ENCODE measurements around the gene PKDREJ. TPM values are rescaled to one million over a fixed set of nuclear protein-coding genes. Genes with fewer than 3 reads are reported as not detected.

Gene PKDREJ
- total RNA-seq, 4 donors from 2014 or later = 0.11 to 0.34 (median 0.34) TPM; not detected in 1

DNA sequence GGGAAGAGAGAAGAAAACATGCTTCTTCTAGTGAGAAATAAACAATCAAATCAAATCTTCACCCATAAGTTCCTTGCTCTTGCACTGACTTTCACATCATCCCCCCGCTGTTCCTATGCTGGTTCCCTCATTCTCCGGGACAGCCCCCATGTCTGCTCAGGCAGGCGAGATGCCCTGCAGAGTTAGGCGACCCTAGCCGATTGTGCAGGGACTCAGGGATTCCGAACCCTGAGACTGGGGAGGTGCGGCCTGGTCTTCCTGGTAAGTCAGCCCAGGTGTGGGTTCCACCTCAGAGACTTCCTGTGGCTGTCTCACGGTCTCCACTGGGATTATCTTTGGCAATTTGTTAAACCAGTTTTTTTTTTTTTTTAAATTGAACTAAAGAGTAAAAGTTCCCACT lies 11.2 kb upstream of the PKDREJ start:
- DNase-seq (ENCODE audit: low spot score in 2 of 2) = peak in 1 of 2 donors; percentile 45
- 94% methylated on average over 8 of the region's 8 CpGs for WGBS
- H3K27ac ChIP-seq = no peak overlapping the region
- TF ChIP-seq, protein P1, sequence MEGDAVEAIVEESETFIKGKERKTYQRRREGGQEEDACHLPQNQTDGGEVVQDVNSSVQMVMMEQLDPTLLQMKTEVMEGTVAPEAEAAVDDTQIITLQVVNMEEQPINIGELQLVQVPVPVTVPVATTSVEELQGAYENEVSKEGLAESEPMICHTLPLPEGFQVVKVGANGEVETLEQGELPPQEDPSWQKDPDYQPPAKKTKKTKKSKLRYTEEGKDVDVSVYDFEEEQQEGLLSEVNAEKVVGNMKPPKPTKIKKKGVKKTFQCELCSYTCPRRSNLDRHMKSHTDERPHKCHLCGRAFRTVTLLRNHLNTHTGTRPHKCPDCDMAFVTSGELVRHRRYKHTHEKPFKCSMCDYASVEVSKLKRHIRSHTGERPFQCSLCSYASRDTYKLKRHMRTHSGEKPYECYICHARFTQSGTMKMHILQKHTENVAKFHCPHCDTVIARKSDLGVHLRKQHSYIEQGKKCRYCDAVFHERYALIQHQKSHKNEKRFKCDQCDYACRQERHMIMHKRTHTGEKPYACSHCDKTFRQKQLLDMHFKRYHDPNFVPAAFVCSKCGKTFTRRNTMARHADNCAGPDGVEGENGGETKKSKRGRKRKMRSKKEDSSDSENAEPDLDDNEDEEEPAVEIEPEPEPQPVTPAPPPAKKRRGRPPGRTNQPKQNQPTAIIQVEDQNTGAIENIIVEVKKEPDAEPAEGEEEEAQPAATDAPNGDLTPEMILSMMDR (IDR thresholded peaks at IDR 0.05) = no peak
- no peak for TF ChIP-seq POLR2A (IDR thresholded peaks at IDR 0.05)
- no peaks in the 10 kb centered on the region for H3K27me3 ChIP-seq
- no peaks in the 10 kb centered on the region for H3K9me3 ChIP-seq
- H3K4me1 ChIP-seq = peaks cover 1% of the 10 kb centered on the region
- H3K4me3 ChIP-seq = no peak overlapping the region
- peaks cover 67% of the 10 kb centered on the region for H3K36me3 ChIP-seq

DNA sequence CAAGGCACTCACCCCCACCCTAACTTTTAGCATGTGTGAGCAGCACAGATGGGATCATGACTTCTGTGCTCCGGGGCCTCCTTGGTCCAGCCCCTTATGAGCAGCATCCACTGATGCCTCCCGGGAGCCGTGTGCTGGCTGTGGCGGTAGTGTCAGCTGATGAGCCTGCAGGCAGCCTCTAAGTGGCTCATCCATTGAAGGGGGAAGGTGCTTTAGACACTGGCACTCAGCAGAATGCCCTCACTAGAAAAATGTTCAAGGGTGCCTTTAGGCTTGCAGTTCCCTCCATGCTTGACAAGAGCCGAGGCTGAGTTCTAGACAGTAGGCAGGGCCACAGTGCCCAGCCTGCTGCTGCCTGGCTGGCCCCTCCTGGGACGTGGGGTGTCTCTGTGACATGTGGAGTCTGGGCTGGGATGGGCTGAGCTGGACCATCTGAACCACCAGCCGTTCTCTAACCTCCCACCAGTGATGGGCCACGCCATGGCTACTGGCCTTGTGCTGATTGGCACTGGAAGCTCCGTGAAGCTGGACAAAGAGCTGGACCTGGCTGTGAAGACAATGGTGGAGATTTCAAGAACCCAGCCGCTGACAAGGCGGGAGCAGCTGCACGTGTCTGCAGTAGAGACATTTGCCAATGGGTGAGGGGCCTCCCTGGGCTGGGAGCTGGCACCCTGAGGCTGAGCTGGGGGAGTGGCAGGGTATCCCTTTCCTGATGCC lies 10.4 kb upstream of the PKDREJ start:
- no peak overlapping the region for H3K27ac ChIP-seq
- no peaks in the 10 kb centered on the region for H3K27me3 ChIP-seq
- DNase-seq (ENCODE audit: low spot score in 2 of 2) = peak in 1 of 2 donors; percentile 50
- 90% methylated on average over 11 of the region's 12 CpGs for WGBS
- H3K4me3 ChIP-seq = no peak overlapping the region
- peaks cover 7% of the 10 kb centered on the region for H3K4me1 ChIP-seq
- peaks cover 59% of the 10 kb centered on the region for H3K36me3 ChIP-seq
- TF ChIP-seq POLR2A (IDR thresholded peaks at IDR 0.05) (no peak), EP300 (IDR thresholded peaks at IDR 0.05) (no peak), POLR2AphosphoS5 (IDR thresholded peaks at IDR 0.05) (no peak)
- TF ChIP-seq, protein P1 (IDR thresholded peaks at IDR 0.05) = no peak
- no peaks in the 10 kb centered on the region for H3K9me3 ChIP-seq

DNA sequence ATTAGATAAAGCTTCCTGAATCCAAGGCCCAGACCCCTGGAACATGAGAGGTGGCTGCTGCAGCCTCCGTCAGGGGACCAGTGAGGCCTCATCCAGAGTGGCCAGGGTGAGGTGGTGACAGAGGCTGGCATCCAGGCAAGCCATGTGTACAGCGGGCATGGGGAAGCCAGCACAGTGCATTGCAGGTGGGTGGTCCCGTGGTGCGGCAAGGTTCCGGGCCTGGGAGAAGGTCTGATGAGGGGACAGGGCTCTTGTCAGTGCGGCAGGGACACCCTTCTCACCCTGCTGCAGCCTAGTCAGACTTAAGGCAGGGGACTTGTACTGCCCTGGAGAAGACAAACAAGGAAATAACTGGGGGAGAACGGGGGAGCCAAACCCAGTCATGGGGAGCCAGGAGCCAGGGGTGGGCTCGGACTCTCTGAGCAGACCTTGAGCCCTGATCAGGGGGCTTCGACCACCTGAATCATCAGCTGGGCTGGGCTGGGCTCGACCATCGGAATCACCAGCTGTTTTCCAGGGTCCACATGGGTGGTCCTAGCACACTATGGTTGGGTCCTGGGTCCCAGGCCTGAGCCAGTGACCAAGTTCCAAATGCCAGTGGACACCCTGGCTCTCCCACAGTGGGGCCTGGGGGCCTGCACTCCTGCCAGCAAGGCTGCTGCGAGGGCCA lies 9.8 kb upstream of the PKDREJ start:
- DNase-seq (ENCODE audit: low spot score in 2 of 2) = peak in 1 of 2 donors; percentile 58
- 90% methylated on average over 12 of the region's 12 CpGs for WGBS
- no peak overlapping the region for H3K27ac ChIP-seq
- no peak overlapping the region for H3K4me3 ChIP-seq
- peaks cover 12% of the 10 kb centered on the region for H3K4me1 ChIP-seq
- H3K36me3 ChIP-seq = peaks cover 52% of the 10 kb centered on the region
- no peaks in the 10 kb centered on the region for H3K9me3 ChIP-seq
- TF ChIP-seq, protein P1 (IDR thresholded peaks at IDR 0.05) = no peak
- TF ChIP-seq POLR2A (IDR thresholded peaks at IDR 0.05) (no peak), EP300 (IDR thresholded peaks at IDR 0.05) (no peak), POLR2AphosphoS5 (IDR thresholded peaks at IDR 0.05) (no peak)
- H3K27me3 ChIP-seq = no peaks in the 10 kb centered on the region

DNA sequence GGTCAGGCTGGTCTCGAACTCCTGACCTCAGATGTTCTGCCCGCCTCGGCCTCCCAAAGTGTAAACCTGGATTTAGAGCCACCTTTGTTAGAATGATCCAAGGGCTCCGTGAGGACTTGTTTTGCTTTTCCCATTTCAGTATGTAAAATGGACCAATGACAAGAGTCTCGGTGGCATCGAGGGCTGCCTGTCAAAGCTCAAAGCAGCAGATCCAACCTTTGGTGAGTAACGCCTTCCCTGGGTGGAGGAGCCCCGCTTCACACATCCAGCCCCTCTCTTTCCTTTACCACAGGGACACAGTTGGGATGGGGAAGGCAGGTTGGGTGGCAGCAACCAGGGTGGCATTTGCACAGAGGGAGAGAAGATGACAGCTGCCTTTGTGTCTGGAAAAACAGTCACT lies 9.1 kb upstream of the PKDREJ start:
- no peak overlapping the region for H3K4me3 ChIP-seq
- peaks cover 45% of the 10 kb centered on the region for H3K36me3 ChIP-seq
- peak; percentile 34 to 47 for DNase-seq (ENCODE audit: low spot score in 2 of 2)
- H3K27me3 ChIP-seq = no peaks in the 10 kb centered on the region
- no peak for TF ChIP-seq EP300 (IDR thresholded peaks at IDR 0.05)
- TF ChIP-seq, protein P1 (IDR thresholded peaks at IDR 0.05) = no peak
- H3K4me1 ChIP-seq = peaks cover 15% of the 10 kb centered on the region
- H3K27ac ChIP-seq = no peak overlapping the region
- WGBS = 92% methylated on average over 8 of the region's 8 CpGs
- no peaks in the 10 kb centered on the region for H3K9me3 ChIP-seq

DNA sequence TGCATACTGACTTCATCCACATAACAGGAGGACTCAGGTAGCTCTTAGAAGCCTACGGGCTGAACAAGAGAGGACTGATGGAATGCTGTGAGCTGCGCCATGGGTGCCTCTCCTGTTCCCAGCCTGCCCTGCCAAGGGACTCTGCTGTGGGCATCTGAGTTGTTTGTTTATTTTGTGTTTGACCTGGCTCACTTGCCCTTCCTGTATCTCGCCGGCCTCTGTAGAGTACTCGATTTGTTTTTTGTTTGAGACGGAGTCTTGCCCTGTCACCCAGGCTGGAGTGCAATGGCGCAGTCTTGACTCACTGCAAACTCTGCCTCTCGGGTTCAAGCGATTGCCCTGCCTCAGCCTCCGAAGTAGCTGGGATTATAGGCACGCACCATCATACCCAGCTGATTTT lies 6.4 kb upstream of the PKDREJ start:
- Histone ChIP-seq H3K27ac (no peak overlapping the region), H3K4me1 (peaks cover 19% of the 10 kb centered on the region), H3K36me3 (peaks cover 23% of the 10 kb centered on the region), H3K27me3 (no peaks in the 10 kb centered on the region), H3K4me3 (no peak overlapping the region), H3K9me3 (no peaks in the 10 kb centered on the region)
- WGBS = 95% methylated on average over 9 of the region's 11 CpGs
- DNase-seq (ENCODE audit: low spot score in 2 of 2) = peak; percentile 31 to 58
- no peak for TF ChIP-seq EP300 (IDR thresholded peaks at IDR 0.05)
- TF ChIP-seq, protein P1 (IDR thresholded peaks at IDR 0.05) = no peak
- TF ChIP-seq POLR2AphosphoS5 (IDR thresholded peaks at IDR 0.05) = no peak
- no peak for TF ChIP-seq POLR2A (IDR thresholded peaks at IDR 0.05)

Data from suprapubic skin (tissue), 4 donors.